ENCODE measurements around the gene UBXN4.

- TF ChIP-seq CTCF (conservative IDR thresholded peaks at IDR 0.05 in 1 of 2, IDR thresholded peaks at IDR 0.05 in 1 of 2; ENCODE audit: low read depth in 1 of 2, low read length in 2 of 2) (no peak), EZH2 (IDR thresholded peaks at IDR 0.05; ENCODE audit: low read length, missing control alignments) (no peak)
Observed at GRCh38 chr2:135694711-135695110, 46.9 kb upstream of the UBXN4 start.
